GM12874 (cell line): ENCODE results near the gene CD27.

Experiments
- CTCF ChIP-seq: IDR thresholded peaks from 2 replicates; pipeline ENCODE4 v1.5.1; 2011; ENCODE audit warnings: low read depth, mild to moderate bottlenecking, control low read depth, low read length, moderate library complexity; ENCODE audit not compliant: insufficient read depth

CD27 gene

GRCh38 chr12:6494258-6494743 is 49.5 kb downstream of the CD27 start:
- TF ChIP-seq CTCF: no peak

GRCh38 chr12:6494968-6495367 is 50.2 kb downstream of the CD27 start:
- no peak for TF ChIP-seq CTCF

- no peak for TF ChIP-seq CTCF
Measured at GRCh38 chr12:6500466-6500865, 55.7 kb downstream of the CD27 start.
